ENCODE data around the gene TMCC3. TPM values are rescaled to one million over a fixed set of nuclear protein-coding genes. Genes with fewer than 3 reads are reported as not detected.

Gene TMCC3
- total RNA-seq, 1 experiment from 2014 or later, result 0.92 TPM

- DNase-seq (ENCODE audit: low read depth, low spot score) (no peak), ATAC-seq (no peak)
- peaks cover 18% of the 10 kb centered on the region for H3K27me3 ChIP-seq (ENCODE audit: control insufficient read depth, insufficient read depth, low read length)
- in situ Hi-C loops (cut with HindIII; ENCODE audit: low pct_unique_long_range_greater_than_20kb, low sequenced_read_pairs), result no loop called here
- no peaks in the 10 kb centered on the region for H3K36me3 ChIP-seq (ENCODE audit: control insufficient read depth, insufficient read depth, low read length)
- POLR2A ChIA-PET, result no interaction called here
- no peak overlapping the region for H3K4me3 ChIP-seq (ENCODE audit: low read depth in 2 of 2, low read length in 2 of 2)
- CTCF ChIA-PET, result no interaction called here
- no peak overlapping the region for H3K27ac ChIP-seq (ENCODE audit: low read length)
- no TSS peak for BruUV-seq (replicated peaks)
- no peaks in the 10 kb centered on the region for H3K4me1 ChIP-seq (ENCODE audit: control insufficient read depth, insufficient read depth, low read length)
- TF ChIP-seq SIN3A (IDR thresholded peaks at IDR 0.05; ENCODE audit: borderline replicate concordance, insufficient read depth, low read depth, low read length) (no peak), POLR2AphosphoS5 (IDR thresholded peaks at IDR 0.05; ENCODE audit: low read depth, low read length) (no peak), REST (IDR thresholded peaks at IDR 0.05; ENCODE audit: insufficient read depth in 1 of 2, low read depth in 2 of 2, low read length in 1 of 2) (no peak), TCF7L2 (IDR thresholded peaks at IDR 0.05; ENCODE audit: low read depth, low read length) (no peak)
- TF ChIP-seq, protein P1, sequence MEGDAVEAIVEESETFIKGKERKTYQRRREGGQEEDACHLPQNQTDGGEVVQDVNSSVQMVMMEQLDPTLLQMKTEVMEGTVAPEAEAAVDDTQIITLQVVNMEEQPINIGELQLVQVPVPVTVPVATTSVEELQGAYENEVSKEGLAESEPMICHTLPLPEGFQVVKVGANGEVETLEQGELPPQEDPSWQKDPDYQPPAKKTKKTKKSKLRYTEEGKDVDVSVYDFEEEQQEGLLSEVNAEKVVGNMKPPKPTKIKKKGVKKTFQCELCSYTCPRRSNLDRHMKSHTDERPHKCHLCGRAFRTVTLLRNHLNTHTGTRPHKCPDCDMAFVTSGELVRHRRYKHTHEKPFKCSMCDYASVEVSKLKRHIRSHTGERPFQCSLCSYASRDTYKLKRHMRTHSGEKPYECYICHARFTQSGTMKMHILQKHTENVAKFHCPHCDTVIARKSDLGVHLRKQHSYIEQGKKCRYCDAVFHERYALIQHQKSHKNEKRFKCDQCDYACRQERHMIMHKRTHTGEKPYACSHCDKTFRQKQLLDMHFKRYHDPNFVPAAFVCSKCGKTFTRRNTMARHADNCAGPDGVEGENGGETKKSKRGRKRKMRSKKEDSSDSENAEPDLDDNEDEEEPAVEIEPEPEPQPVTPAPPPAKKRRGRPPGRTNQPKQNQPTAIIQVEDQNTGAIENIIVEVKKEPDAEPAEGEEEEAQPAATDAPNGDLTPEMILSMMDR (IDR thresholded peaks at IDR 0.05), result no peak
- intact Hi-C loops (cut with micrococcal nuclease; ENCODE audit: unreplicated experiment), result no loop called here
- H3K9me3 ChIP-seq (ENCODE audit: control insufficient read depth, insufficient read depth, low read depth, low read length), result no peaks in the 10 kb centered on the region
These were observed 19.7 kb upstream of the TMCC3 start for GRCh38 chr12:94670075-94670474.

DNA sequence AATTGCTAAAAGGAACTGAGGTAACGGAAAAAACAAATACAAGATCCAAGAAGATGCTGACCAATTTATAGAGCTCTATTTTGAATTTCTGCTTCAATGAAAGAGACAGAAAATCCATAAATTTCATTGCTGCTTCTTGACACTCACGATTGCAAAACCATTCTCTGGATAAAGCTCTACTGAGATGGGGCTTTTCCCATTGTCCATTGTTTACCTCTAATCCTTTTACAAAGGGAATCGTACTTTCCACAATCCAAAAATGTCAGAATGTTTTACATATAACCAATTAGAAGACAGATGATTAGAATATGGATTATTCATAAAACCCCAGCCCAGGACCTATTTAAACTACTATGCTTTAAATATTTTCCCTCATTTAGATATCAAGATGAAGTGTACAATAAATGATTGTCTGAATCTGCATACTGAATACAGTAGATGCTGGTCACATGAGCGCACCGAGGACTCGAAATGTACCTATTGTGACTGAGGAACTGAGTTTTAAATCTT lies 16.7 kb upstream of the TMCC3 start:
- in situ Hi-C loops (cut with HindIII; ENCODE audit: low pct_unique_long_range_greater_than_20kb, low sequenced_read_pairs), result no loop called here
- Histone ChIP-seq H3K9me3 (ENCODE audit: control insufficient read depth, insufficient read depth, low read depth, low read length) (no peaks in the 10 kb centered on the region), H3K4me3 (ENCODE audit: low read depth in 2 of 2, low read length in 2 of 2) (no peak overlapping the region), H3K36me3 (ENCODE audit: control insufficient read depth, insufficient read depth, low read length) (no peaks in the 10 kb centered on the region), H3K27me3 (ENCODE audit: control insufficient read depth, insufficient read depth, low read length) (peaks cover 20% of the 10 kb centered on the region), H3K27ac (ENCODE audit: low read length) (no peak overlapping the region), H3K4me1 (ENCODE audit: control insufficient read depth, insufficient read depth, low read length) (no peaks in the 10 kb centered on the region)
- DNase-seq (ENCODE audit: low read depth, low spot score), result no peak
- no peak for TF ChIP-seq TCF7L2 (IDR thresholded peaks at IDR 0.05; ENCODE audit: low read depth, low read length)
- no peak for TF ChIP-seq POLR2AphosphoS5 (IDR thresholded peaks at IDR 0.05; ENCODE audit: low read depth, low read length)
- TF ChIP-seq REST (IDR thresholded peaks at IDR 0.05; ENCODE audit: insufficient read depth in 1 of 2, low read depth in 2 of 2, low read length in 1 of 2), result no peak
- no peak for TF ChIP-seq SIN3A (IDR thresholded peaks at IDR 0.05; ENCODE audit: borderline replicate concordance, insufficient read depth, low read depth, low read length)
- TF ChIP-seq, protein P1 (IDR thresholded peaks at IDR 0.05), result no peak
- no TSS peak for BruUV-seq (replicated peaks)
- ChIA-PET POLR2A (interaction anchor here (0.6 kb wide), 1 partner anchor 21 kb away, joined by 13 read pairs; no protein-coding TSS in a partner anchor), CTCF (no interaction called here)
- intact Hi-C loops (cut with micrococcal nuclease; ENCODE audit: unreplicated experiment), result no loop called here
- ATAC-seq, result no peak

Measured in Panc1 (cell line).